ENCODE measurements around the gene FUBP1. TPM values are rescaled to one million over a fixed set of nuclear protein-coding genes. Genes with fewer than 3 reads are reported as not detected.
A peak's percentile ranks its signal among the peaks of the same experiment; 100 is the strongest.

FUBP1 gene
- total RNA-seq, 1 experiment from 2014 or later: 271 TPM

- H2BK120ac ChIP-seq (ENCODE audit: low read depth, low read length, poor library complexity, severe bottlenecking): no peak overlapping the region
- Mint-ChIP-seq H3K4me3 (peak overlapping the region; percentile 57 to 82), H3K27ac (peak overlapping the region; percentile 94 to 99 (median 99)), H3K36me3 (ENCODE audit: insufficient read depth in 1 of 3, low read depth in 3 of 3) (no peaks in the 10 kb centered on the region), H3K4me1 (peaks cover 27% of the 10 kb centered on the region in 2 experiments), H3K9me3 (peaks cover 0 to 2% of the 10 kb centered on the region in 2 experiments; a peak in 1 of 5 replicates), H3K27me3 (ENCODE audit: low read depth) (no peaks in the 10 kb centered on the region; the same call in 1 of the 2 replicates)
- H3K23ac ChIP-seq (ENCODE audit: insufficient read length, low read depth, low read length): no peak overlapping the region
- no peak overlapping the region for H3K18ac ChIP-seq (ENCODE audit: insufficient read length, low read depth, low read length)
- peak overlapping the region; percentile 23 for H3K9ac ChIP-seq (ENCODE audit: extremely low read depth, insufficient read length, low read length)
- H3K4me2 ChIP-seq (ENCODE audit: insufficient read depth, insufficient read length, low read length): peak overlapping the region; percentile 67
- no peaks in the 10 kb centered on the region for H4K20me1 ChIP-seq (ENCODE audit: control insufficient read depth, insufficient read depth, insufficient read length)
- H2BK5ac ChIP-seq (ENCODE audit: insufficient read length, low read length): no peak overlapping the region
- no peak overlapping the region for H4K91ac ChIP-seq (ENCODE audit: insufficient read length, low read depth, low read length)
- no peak overlapping the region for H4K5ac ChIP-seq (ENCODE audit: insufficient read length, low read depth, low read length)
- no peaks in the 10 kb centered on the region for H3K9me3 ChIP-seq (ENCODE audit: control insufficient read depth, low read depth, low read length)
- H3K14ac ChIP-seq (ENCODE audit: insufficient read depth, low read length): no peak overlapping the region
- H3K27me3 ChIP-seq (ENCODE audit: insufficient read depth, low read length): no peaks in the 10 kb centered on the region
- no peak overlapping the region for H2AK5ac ChIP-seq (ENCODE audit: insufficient read length, low read length)
- no peaks in the 10 kb centered on the region for H3K4me1 ChIP-seq (ENCODE audit: insufficient read depth, low read length)
- no peak overlapping the region for H4K8ac ChIP-seq (replicated peaks; ENCODE audit: insufficient read length, low read depth, low read length)
- H3K4ac ChIP-seq (ENCODE audit: low read depth, low read length): no peak overlapping the region
- H3K23me2 ChIP-seq (ENCODE audit: insufficient read length, low read depth, low read length, poor library complexity, severe bottlenecking): peaks cover 2% of the 10 kb centered on the region
- H3K79me2 ChIP-seq (ENCODE audit: insufficient read depth, low read length): no peaks in the 10 kb centered on the region
- WGBS (ENCODE audit: extremely low coverage, insufficient read length, low lambda C conversion rate): no CpG with 5 or more reads among the region's 8 CpGs
- H2BK15ac ChIP-seq (ENCODE audit: low read depth, low read length): no peak overlapping the region
- no peak overlapping the region for H2AFZ ChIP-seq (ENCODE audit: low read length)
- no peak overlapping the region for H3K56ac ChIP-seq (ENCODE audit: insufficient read length, low read depth, low read length)
- TF ChIP-seq CTCF (conservative IDR thresholded peaks at IDR 0.05): no peak
- peak overlapping the region; percentile 34 for H3K27ac ChIP-seq (ENCODE audit: insufficient read length, low read depth, low read length)
- peak; percentile 74 for DNase-seq
- no peak overlapping the region for H2BK12ac ChIP-seq (ENCODE audit: insufficient read length, low read depth, low read length)
- no peaks in the 10 kb centered on the region for H3K79me1 ChIP-seq (ENCODE audit: insufficient read depth, low read depth, low read length, poor library complexity, severe bottlenecking)
- H3T11ph ChIP-seq (ENCODE audit: low read length): no peak overlapping the region
- H2BK20ac ChIP-seq (ENCODE audit: low read depth, low read length, poor library complexity, severe bottlenecking): no peak overlapping the region
These were observed 25.2 kb upstream of the FUBP1 start for GRCh38 chr1:78003882-78004718.

All from H9 (cell line).